Astrocyte (in vitro differentiated cells and primary cell): ENCODE results near the gene MT3. TPM values are rescaled to one million over a fixed set of nuclear protein-coding genes. Genes with fewer than 3 reads are reported as not detected.

Experiments
- DNase-seq: peaks from one replicate; pipeline ENCODE4 v3.0.0-alpha.2; 2010; ENCODE audit warnings: low read depth
- FAIRE-seq: peaks from 2 replicates; lab custom pipeline; 2011; peaks lifted over from hg19 to GRCh38; lab: Jason Lieb, UNC
- H2AFZ ChIP-seq: 2 replicates; pipeline ENCODE4 v1.6.0; 2012; ENCODE audit warnings: low read depth, low read length, inconsistent platforms
- H3K27ac ChIP-seq: 2 replicates; pipeline ENCODE4 v1.5.1; 2011; ENCODE audit warnings: low read depth, low read length, inconsistent platforms
- H3K27me3 ChIP-seq: 2 replicates; pipeline ENCODE4 v1.6.0; 2011; ENCODE audit warnings: low read length, inconsistent platforms; ENCODE audit not compliant: insufficient read depth
- H3K36me3 ChIP-seq: 2 replicates; pipeline ENCODE4 v1.5.1; 2011; ENCODE audit warnings: low read length, inconsistent platforms; ENCODE audit not compliant: insufficient read depth
- H3K4me1 ChIP-seq: 2 replicates; pipeline ENCODE4 v1.5.1; 2011; ENCODE audit warnings: low read length, inconsistent platforms; ENCODE audit not compliant: insufficient read depth
- H3K4me2 ChIP-seq: 2 replicates; pipeline ENCODE4 v1.6.0; 2012; ENCODE audit warnings: low read length, inconsistent platforms
- H3K4me3 ChIP-seq: 2 replicates; pipeline ENCODE4 v1.5.1; 2011; ENCODE audit warnings: low read depth, mild to moderate bottlenecking, low read length, inconsistent platforms; ENCODE audit not compliant: insufficient read depth
- H3K79me2 ChIP-seq: 2 replicates; pipeline ENCODE4 v1.6.0; 2012; ENCODE audit warnings: mild to moderate bottlenecking, low read length, inconsistent platforms; ENCODE audit not compliant: insufficient read depth
- H3K9ac ChIP-seq: 2 replicates; pipeline ENCODE4 v1.6.0; 2012; ENCODE audit warnings: mild to moderate bottlenecking, low read length, inconsistent platforms
- H3K9me3 ChIP-seq: 2 replicates; pipeline ENCODE4 v1.5.1; 2012; ENCODE audit warnings: low read depth, mild to moderate bottlenecking, low read length, inconsistent platforms; ENCODE audit not compliant: insufficient read depth
- H4K20me1 ChIP-seq: 2 replicates; pipeline ENCODE4 v1.6.0; 2012; ENCODE audit warnings: low read length, inconsistent platforms; ENCODE audit not compliant: insufficient read depth
- H3K27ac Mint-ChIP-seq: one replicate; pipeline ENCODE4 v1.8.0; 2021; ENCODE audit warnings: mild to moderate bottlenecking, mixed read lengths; ENCODE audit not compliant: unreplicated experiment
- H3K27me3 Mint-ChIP-seq: one replicate; pipeline ENCODE4 v1.8.0; 2021; ENCODE audit warnings: low read depth, mixed read lengths; ENCODE audit not compliant: unreplicated experiment
- H3K36me3 Mint-ChIP-seq: one replicate; pipeline ENCODE4 v1.8.0; 2021; ENCODE audit warnings: low read depth, mixed read lengths; ENCODE audit not compliant: unreplicated experiment
- H3K4me1 Mint-ChIP-seq: one replicate; pipeline ENCODE4 v1.8.0; 2021; ENCODE audit warnings: low read depth, mixed read lengths; ENCODE audit not compliant: unreplicated experiment
- H3K4me3 Mint-ChIP-seq: one replicate; pipeline ENCODE4 v1.8.0; 2021; ENCODE audit warnings: mild to moderate bottlenecking, moderate library complexity, mixed read lengths; ENCODE audit not compliant: unreplicated experiment
- H3K9me3 Mint-ChIP-seq: one replicate; pipeline ENCODE4 v1.8.0; 2021; ENCODE audit warnings: mild to moderate bottlenecking, mixed read lengths; ENCODE audit not compliant: unreplicated experiment
- EZH2 ChIP-seq: IDR thresholded peaks from 2 replicates; pipeline ENCODE4 v1.6.1; 2012; ENCODE audit warnings: mild to moderate bottlenecking, low read length, inconsistent platforms; ENCODE audit not compliant: insufficient read depth
- total RNA-seq: library from RNA; stranded (reverse); gene quantifications from 2 replicates; pipeline ENCODE4 v1.2.1, GENCODE V29; 2021
- TF ChIP-seq, protein P1 (sequence below): IDR thresholded peaks from 2 replicates; pipeline ENCODE4 v1.5.1; 2011; ENCODE audit warnings: low read depth, mild to moderate bottlenecking, inconsistent platforms, low read length, moderate library complexity; ENCODE audit not compliant: insufficient read depth

MT3 gene
- total RNA-seq, 1 donor from 2014 or later, result not detected

DNA sequence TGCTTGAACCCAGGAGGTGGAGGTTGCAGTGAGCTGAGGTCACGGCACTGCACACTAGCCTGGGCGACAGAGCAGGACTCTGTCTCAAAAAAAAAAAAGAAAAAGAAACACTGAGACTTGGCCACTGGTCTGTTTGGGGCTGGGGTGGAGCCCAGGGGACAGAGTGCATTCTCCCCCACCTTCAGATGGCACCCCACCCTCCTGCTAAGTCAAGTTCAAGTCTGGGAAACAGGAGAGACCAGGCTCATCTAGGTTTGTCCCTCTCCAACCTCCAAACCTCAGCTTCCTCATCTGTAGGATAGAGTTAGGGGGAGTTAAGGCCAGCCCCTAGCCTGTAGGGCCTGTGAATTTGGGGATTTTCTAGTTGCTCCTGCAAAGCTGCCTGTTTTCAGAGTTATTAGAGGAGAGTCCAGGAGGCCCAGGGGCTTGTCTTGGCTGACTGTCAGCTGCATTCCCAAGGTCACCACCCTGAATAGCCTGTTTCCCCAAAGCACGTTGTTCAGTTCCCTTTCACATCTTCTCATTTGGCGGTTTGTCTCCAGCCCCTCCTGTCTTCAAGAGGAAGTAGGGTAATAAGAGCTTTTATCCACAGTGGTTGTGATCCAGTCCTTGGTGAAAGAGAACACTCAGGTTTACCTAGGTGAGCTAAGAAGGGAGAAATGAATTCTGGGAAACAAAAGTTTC, 2.2 kb downstream of the MT3 start:
- Histone ChIP-seq H3K9me3 (no peaks in the 10 kb centered on the region), H2AFZ (no peak overlapping the region), H3K27me3 (peaks cover 34% of the 10 kb centered on the region), H3K4me1 (peaks cover 10% of the 10 kb centered on the region), H4K20me1 (no peaks in the 10 kb centered on the region), H3K36me3 (no peaks in the 10 kb centered on the region), H3K27ac (no peak overlapping the region), H3K4me3 (no peak overlapping the region), H3K79me2 (no peaks in the 10 kb centered on the region), H3K9ac (no peak overlapping the region), H3K4me2 (no peak overlapping the region)
- peaks cover 6% of the 10 kb centered on the region for H3K9me3 Mint-ChIP-seq
- H3K36me3 Mint-ChIP-seq, result no peaks in the 10 kb centered on the region
- H3K27me3 Mint-ChIP-seq, result peaks cover 69% of the 10 kb centered on the region
- no peak for DNase-seq
- no peak for FAIRE-seq
- peaks cover 2% of the 10 kb centered on the region for H3K4me1 Mint-ChIP-seq
- no peak overlapping the region for H3K27ac Mint-ChIP-seq
- TF ChIP-seq, protein P1, sequence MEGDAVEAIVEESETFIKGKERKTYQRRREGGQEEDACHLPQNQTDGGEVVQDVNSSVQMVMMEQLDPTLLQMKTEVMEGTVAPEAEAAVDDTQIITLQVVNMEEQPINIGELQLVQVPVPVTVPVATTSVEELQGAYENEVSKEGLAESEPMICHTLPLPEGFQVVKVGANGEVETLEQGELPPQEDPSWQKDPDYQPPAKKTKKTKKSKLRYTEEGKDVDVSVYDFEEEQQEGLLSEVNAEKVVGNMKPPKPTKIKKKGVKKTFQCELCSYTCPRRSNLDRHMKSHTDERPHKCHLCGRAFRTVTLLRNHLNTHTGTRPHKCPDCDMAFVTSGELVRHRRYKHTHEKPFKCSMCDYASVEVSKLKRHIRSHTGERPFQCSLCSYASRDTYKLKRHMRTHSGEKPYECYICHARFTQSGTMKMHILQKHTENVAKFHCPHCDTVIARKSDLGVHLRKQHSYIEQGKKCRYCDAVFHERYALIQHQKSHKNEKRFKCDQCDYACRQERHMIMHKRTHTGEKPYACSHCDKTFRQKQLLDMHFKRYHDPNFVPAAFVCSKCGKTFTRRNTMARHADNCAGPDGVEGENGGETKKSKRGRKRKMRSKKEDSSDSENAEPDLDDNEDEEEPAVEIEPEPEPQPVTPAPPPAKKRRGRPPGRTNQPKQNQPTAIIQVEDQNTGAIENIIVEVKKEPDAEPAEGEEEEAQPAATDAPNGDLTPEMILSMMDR, result no peak
- no peak for TF ChIP-seq EZH2
- no peak overlapping the region for H3K4me3 Mint-ChIP-seq

- no peaks in the 10 kb centered on the region for H3K36me3 ChIP-seq
- H4K20me1 ChIP-seq, result no peaks in the 10 kb centered on the region
- H2AFZ ChIP-seq, result no peak overlapping the region
- H3K4me1 Mint-ChIP-seq, result peaks cover 2% of the 10 kb centered on the region
- no peak overlapping the region for H3K9ac ChIP-seq
- H3K27ac ChIP-seq, result no peak overlapping the region
- H3K79me2 ChIP-seq, result no peaks in the 10 kb centered on the region
- H3K36me3 Mint-ChIP-seq, result no peaks in the 10 kb centered on the region
- peaks cover 10% of the 10 kb centered on the region for H3K4me1 ChIP-seq
- H3K27me3 ChIP-seq, result peaks cover 22% of the 10 kb centered on the region
- no peaks in the 10 kb centered on the region for H3K9me3 ChIP-seq
- H3K4me3 ChIP-seq, result no peak overlapping the region
- FAIRE-seq, result no peak
- no peak for DNase-seq
- no peak overlapping the region for H3K4me2 ChIP-seq
- no peak overlapping the region for H3K27ac Mint-ChIP-seq
- TF ChIP-seq, protein P1, result no peak
- H3K9me3 Mint-ChIP-seq, result peaks cover 10% of the 10 kb centered on the region
- H3K4me3 Mint-ChIP-seq, result no peak overlapping the region
- peaks cover 52% of the 10 kb centered on the region for H3K27me3 Mint-ChIP-seq
Observed at GRCh38 chr16:56593573-56594291, 4.4 kb downstream of the MT3 start.

- no peak overlapping the region for H3K4me2 ChIP-seq
- peaks cover 48% of the 10 kb centered on the region for H3K27me3 Mint-ChIP-seq
- H3K27me3 ChIP-seq, result peaks cover 17% of the 10 kb centered on the region
- no peak overlapping the region for H3K27ac Mint-ChIP-seq
- H3K36me3 Mint-ChIP-seq, result no peaks in the 10 kb centered on the region
- no peak overlapping the region for H3K4me3 ChIP-seq
- no peaks in the 10 kb centered on the region for H3K79me2 ChIP-seq
- no peaks in the 10 kb centered on the region for H3K4me1 Mint-ChIP-seq
- H3K9me3 Mint-ChIP-seq, result peaks cover 8% of the 10 kb centered on the region
- H3K9me3 ChIP-seq, result no peaks in the 10 kb centered on the region
- no peaks in the 10 kb centered on the region for H3K36me3 ChIP-seq
- no peak overlapping the region for H2AFZ ChIP-seq
- H3K4me3 Mint-ChIP-seq, result no peak overlapping the region
- FAIRE-seq (no peak), DNase-seq (no peak)
- no peaks in the 10 kb centered on the region for H4K20me1 ChIP-seq
- TF ChIP-seq, protein P1, result no peak
- TF ChIP-seq EZH2, result no peak
- no peak overlapping the region for H3K9ac ChIP-seq
- H3K27ac ChIP-seq, result no peak overlapping the region
- peaks cover 5% of the 10 kb centered on the region for H3K4me1 ChIP-seq
Observed at GRCh38 chr16:56594292-56594619, 4.9 kb downstream of the MT3 start.
